IPS DF 6.9 (cell line): ENCODE results near the gene NUP153.

Experiments
- DNase-seq: peaks from one replicate; pipeline ENCODE4 v3.0.0-alpha.2; 2013; ENCODE audit warnings: low read depth, low spot score
- H3K27ac ChIP-seq: one replicate; pipeline ENCODE4 v1.5.1; 2013; ENCODE audit warnings: low read length, control low read depth
- H3K27me3 ChIP-seq: 2 replicates; pipeline ENCODE4 v1.6.1; 2013; ENCODE audit warnings: mild to moderate bottlenecking, low read length; ENCODE audit not compliant: control insufficient read depth, insufficient read depth
- H3K36me3 ChIP-seq: 2 replicates; pipeline ENCODE4 v1.6.1; 2013; ENCODE audit warnings: low read length; ENCODE audit not compliant: control insufficient read depth, insufficient read depth
- H3K4me1 ChIP-seq: 2 replicates; pipeline ENCODE4 v1.6.1; 2013; ENCODE audit warnings: low read length; ENCODE audit not compliant: control insufficient read depth, insufficient read depth
- H3K4me3 ChIP-seq: 2 replicates; pipeline ENCODE4 v1.5.1; 2013; ENCODE audit warnings: mild to moderate bottlenecking, low read length
- H3K9me3 ChIP-seq: 2 replicates; pipeline ENCODE4 v1.6.1; 2013; ENCODE audit warnings: low read length, inconsistent platforms; ENCODE audit not compliant: control insufficient read depth, insufficient read depth
- WGBS: extraction: QIAGEN DNeasy Blood & Tissue Kit; methylation state at CpG from one replicate; pipeline ENCODE4 v1.1.7; 2013; ENCODE audit warnings: mixed read lengths, missing lambda C conversion rate; ENCODE audit not compliant: insufficient read length, insufficient coverage; 5-methylcytosine and 5-hydroxymethylcytosine counted together

Gene NUP153

GRCh38 chr6:17565399-17565798 lies 141.3 kb downstream of the NUP153 start:
- no peak for DNase-seq
- Histone ChIP-seq H3K4me3 (no peak overlapping the region), H3K27me3 (no peaks in the 10 kb centered on the region), H3K27ac (no peak overlapping the region), H3K36me3 (no peaks in the 10 kb centered on the region), H3K4me1 (no peaks in the 10 kb centered on the region), H3K9me3 (no peaks in the 10 kb centered on the region; the same call in 1 of the 2 replicates)
- WGBS = no CpG with 5 or more reads among the region's 3 CpGs
